GM12891 (cell line): Measurements from ENCODE around the gene POLR1H.

Experiments used
- PAX5 ChIP-seq: IDR thresholded peaks from 2 replicates; pipeline ENCODE4 v1.6.1; 2011; ENCODE audit warnings: low read length, moderate library complexity, mild to moderate bottlenecking; ENCODE audit not compliant: insufficient read depth, severe bottlenecking
- POLR2A ChIP-seq: IDR thresholded peaks from 2 replicates; pipeline ENCODE4 v1.6.1; 2011; ENCODE audit warnings: low read depth, low read length, control low read depth
- POLR2AphosphoS5 ChIP-seq: IDR thresholded peaks from 2 replicates; pipeline ENCODE4 v1.6.1; 2011; ENCODE audit warnings: low read depth, low read length, control low read depth
- POU2F2 ChIP-seq: IDR thresholded peaks from 2 replicates; pipeline ENCODE4 v1.6.1; 2011; ENCODE audit warnings: low read depth, mild to moderate bottlenecking, control low read depth, low read length, moderate library complexity
- TAF1 ChIP-seq: IDR thresholded peaks from 2 replicates; pipeline ENCODE4 v1.6.1; 2011; ENCODE audit warnings: low read depth, low read length, control low read depth

GRCh38 chr6:30071081-30071818 lies 10.2 kb downstream of the POLR1H start:
- no peak for TF ChIP-seq POLR2AphosphoS5
- no peak for TF ChIP-seq POLR2A
- no peak for TF ChIP-seq TAF1
- TF ChIP-seq POU2F2 = no peak
- no peak for TF ChIP-seq PAX5
